K562 (cell line): ENCODE measurements around the gene NDOR1. TPM values are rescaled to one million over a fixed set of nuclear protein-coding genes. Genes with fewer than 3 reads are reported as not detected.

Experiments used
- FOXA3 ChIP-seq, 2 experiments: fragments of 450-650 bp in 1 of 2; sonication (generic) in 1 of 2; formaldehyde crosslinking; IDR thresholded peaks in 1 of 2; conservative IDR thresholded peaks in 1 of 2; 2 replicates each; pipeline versions ENCODE4 v1.4.0 to v1.8.0; 2020 to 2022; ENCODE audit warnings: mild to moderate bottlenecking in 2 of 2, missing genetic modification reagents in 1 of 2
- GTF2F1 ChIP-seq: IDR thresholded peaks from 2 replicates; pipeline ENCODE4 v1.6.1; 2011; ENCODE audit warnings: low read depth, low read length, improper control_type of control experiment
- MAZ ChIP-seq, 2 experiments: fragments of 450-650 bp in 1 of 2; sonication (generic) in 1 of 2; formaldehyde crosslinking; IDR thresholded peaks in 1 of 2; conservative IDR thresholded peaks in 1 of 2; 2 replicates each; pipeline versions ENCODE4 v1.4.0 to v1.5.0; 2020; ENCODE audit warnings: mild to moderate bottlenecking in 1 of 2, missing genetic modification reagents in 1 of 2
- MTA1 ChIP-seq: fragments of 450-650 bp; IDR thresholded peaks from 2 replicates; pipeline ENCODE4 v1.6.1; 2017; ENCODE audit warnings: borderline replicate concordance
- PCBP1 ChIP-seq: fragments of 200-400 bp; formaldehyde crosslinking; IDR thresholded peaks from 2 replicates; pipeline ENCODE4 v1.6.1; 2018; ENCODE audit warnings: mild to moderate bottlenecking, low read depth, low read length; ENCODE audit not compliant: poor library complexity, severe bottlenecking
- POLR2AphosphoS5 ChIP-seq: IDR thresholded peaks from 2 replicates; pipeline ENCODE4 v1.6.1; 2011; ENCODE audit warnings: mild to moderate bottlenecking, low read depth, low read length, moderate library complexity; ENCODE audit not compliant: control insufficient read depth, insufficient read depth
- RBBP5 ChIP-seq: fragments of 200-600 bp; sonication (generic); IDR thresholded peaks from 2 replicates; pipeline ENCODE4 v1.6.1; 2012; ENCODE audit warnings: borderline replicate concordance, mild to moderate bottlenecking, low read length, control low read depth, inconsistent platforms; ENCODE audit not compliant: insufficient read depth, poor library complexity, severe bottlenecking
- ZNF444 ChIP-seq: fragments of 250-450 bp; sonication (Bioruptor Pico); IDR thresholded peaks from 2 replicates; pipeline ENCODE4 v1.4.0; 2020; ENCODE audit warnings: mild to moderate bottlenecking, moderate library complexity
- polyA plus RNA-seq, 8 experiments: library from polyadenylated mRNA; depleted of rRNA in 4 of 8; stranded (reverse) in 5 of 8; unstranded in 3 of 8; fragments of >200 nt; fragmentation: Nextera tagmentation in 2 of 8; fragmentation: Illumina TruSeq in 1 of 8; extraction: Ambion mirVana in 2 of 8; extraction: Trizol in 1 of 8; gene quantifications; 2 replicates each; pipeline versions ENCODE4 v1.2.1 to v1.2.3, GENCODE V29; 2011 to 2014; ENCODE audit warnings: inconsistent platforms in 1 of 8, missing spikeins in 1 of 8
- total RNA-seq, 7 experiments: library from RNA; depleted of rRNA in 6 of 7; stranded (reverse); fragments of >200 nt in 6 of 7; fragmentation: Illumina TruSeq in 2 of 7; extraction: Trizol in 2 of 7; gene quantifications; 2 replicates each; pipeline versions ENCODE4 v1.2.1 to v1.2.3, GENCODE V29; 2011 to 2021; ENCODE audit warnings: low replicate concordance in 1 of 7
- TF ChIP-seq, protein P1 (sequence below), 2 experiments: fragments of 150-350 bp in 1 of 2; IDR thresholded peaks; 2 replicates each; pipeline ENCODE4 v1.6.1; 2012 to 2016; ENCODE audit warnings: low read depth in 2 of 2, low read length in 2 of 2, mild to moderate bottlenecking in 1 of 2, moderate library complexity in 1 of 2
- TF ChIP-seq, protein P2 (sequence below): fragments of 450-650 bp; IDR thresholded peaks from 2 replicates; pipeline ENCODE4 v1.6.1; 2016; ENCODE audit warnings: mild to moderate bottlenecking, moderate library complexity

The NDOR1 gene
- total and polyA plus RNA-seq, 9 of the 15 experiments (the other 6 are each of a cell fraction or from before 2014, with no cell fraction given): 0.06 to 36.9 (median 6.9) TPM

GRCh38 chr9:137236238-137236935, 30.9 kb downstream of the NDOR1 start (continued):
- TF ChIP-seq, protein P1, sequence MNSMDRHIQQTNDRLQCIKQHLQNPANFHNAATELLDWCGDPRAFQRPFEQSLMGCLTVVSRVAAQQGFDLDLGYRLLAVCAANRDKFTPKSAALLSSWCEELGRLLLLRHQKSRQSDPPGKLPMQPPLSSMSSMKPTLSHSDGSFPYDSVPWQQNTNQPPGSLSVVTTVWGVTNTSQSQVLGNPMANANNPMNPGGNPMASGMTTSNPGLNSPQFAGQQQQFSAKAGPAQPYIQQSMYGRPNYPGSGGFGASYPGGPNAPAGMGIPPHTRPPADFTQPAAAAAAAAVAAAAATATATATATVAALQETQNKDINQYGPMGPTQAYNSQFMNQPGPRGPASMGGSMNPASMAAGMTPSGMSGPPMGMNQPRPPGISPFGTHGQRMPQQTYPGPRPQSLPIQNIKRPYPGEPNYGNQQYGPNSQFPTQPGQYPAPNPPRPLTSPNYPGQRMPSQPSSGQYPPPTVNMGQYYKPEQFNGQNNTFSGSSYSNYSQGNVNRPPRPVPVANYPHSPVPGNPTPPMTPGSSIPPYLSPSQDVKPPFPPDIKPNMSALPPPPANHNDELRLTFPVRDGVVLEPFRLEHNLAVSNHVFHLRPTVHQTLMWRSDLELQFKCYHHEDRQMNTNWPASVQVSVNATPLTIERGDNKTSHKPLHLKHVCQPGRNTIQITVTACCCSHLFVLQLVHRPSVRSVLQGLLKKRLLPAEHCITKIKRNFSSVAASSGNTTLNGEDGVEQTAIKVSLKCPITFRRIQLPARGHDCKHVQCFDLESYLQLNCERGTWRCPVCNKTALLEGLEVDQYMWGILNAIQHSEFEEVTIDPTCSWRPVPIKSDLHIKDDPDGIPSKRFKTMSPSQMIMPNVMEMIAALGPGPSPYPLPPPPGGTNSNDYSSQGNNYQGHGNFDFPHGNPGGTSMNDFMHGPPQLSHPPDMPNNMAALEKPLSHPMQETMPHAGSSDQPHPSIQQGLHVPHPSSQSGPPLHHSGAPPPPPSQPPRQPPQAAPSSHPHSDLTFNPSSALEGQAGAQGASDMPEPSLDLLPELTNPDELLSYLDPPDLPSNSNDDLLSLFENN (IDR thresholded peaks at IDR 0.05; ENCODE audit: low read depth in 2 of 2, low read length in 2 of 2): peak in 1 of 2 experiments; percentile 72; a peak in 1 of 4 replicates
- peak; percentile 97 to 99 for TF ChIP-seq FOXA3 (CRISPR knock-in tag; conservative IDR thresholded peaks at IDR 0.05 in 1 of 2, IDR thresholded peaks at IDR 0.05 in 1 of 2)
- TF ChIP-seq MAZ (CRISPR knock-in tag; conservative IDR thresholded peaks at IDR 0.05 in 1 of 2, IDR thresholded peaks at IDR 0.05 in 1 of 2): peak; percentile 97 to 99
- TF ChIP-seq MTA1: 0 out of 2 replicates have a peak, but pooled peaks have one; percentile 20
- no peak for TF ChIP-seq GTF2F1
- peak; percentile 95 for TF ChIP-seq PCBP1
- peak; percentile 62 for TF ChIP-seq POLR2AphosphoS5
- no peak for TF ChIP-seq RBBP5
- TF ChIP-seq ZNF444 (CRISPR knock-in tag): no peak
- TF ChIP-seq, protein P2, sequence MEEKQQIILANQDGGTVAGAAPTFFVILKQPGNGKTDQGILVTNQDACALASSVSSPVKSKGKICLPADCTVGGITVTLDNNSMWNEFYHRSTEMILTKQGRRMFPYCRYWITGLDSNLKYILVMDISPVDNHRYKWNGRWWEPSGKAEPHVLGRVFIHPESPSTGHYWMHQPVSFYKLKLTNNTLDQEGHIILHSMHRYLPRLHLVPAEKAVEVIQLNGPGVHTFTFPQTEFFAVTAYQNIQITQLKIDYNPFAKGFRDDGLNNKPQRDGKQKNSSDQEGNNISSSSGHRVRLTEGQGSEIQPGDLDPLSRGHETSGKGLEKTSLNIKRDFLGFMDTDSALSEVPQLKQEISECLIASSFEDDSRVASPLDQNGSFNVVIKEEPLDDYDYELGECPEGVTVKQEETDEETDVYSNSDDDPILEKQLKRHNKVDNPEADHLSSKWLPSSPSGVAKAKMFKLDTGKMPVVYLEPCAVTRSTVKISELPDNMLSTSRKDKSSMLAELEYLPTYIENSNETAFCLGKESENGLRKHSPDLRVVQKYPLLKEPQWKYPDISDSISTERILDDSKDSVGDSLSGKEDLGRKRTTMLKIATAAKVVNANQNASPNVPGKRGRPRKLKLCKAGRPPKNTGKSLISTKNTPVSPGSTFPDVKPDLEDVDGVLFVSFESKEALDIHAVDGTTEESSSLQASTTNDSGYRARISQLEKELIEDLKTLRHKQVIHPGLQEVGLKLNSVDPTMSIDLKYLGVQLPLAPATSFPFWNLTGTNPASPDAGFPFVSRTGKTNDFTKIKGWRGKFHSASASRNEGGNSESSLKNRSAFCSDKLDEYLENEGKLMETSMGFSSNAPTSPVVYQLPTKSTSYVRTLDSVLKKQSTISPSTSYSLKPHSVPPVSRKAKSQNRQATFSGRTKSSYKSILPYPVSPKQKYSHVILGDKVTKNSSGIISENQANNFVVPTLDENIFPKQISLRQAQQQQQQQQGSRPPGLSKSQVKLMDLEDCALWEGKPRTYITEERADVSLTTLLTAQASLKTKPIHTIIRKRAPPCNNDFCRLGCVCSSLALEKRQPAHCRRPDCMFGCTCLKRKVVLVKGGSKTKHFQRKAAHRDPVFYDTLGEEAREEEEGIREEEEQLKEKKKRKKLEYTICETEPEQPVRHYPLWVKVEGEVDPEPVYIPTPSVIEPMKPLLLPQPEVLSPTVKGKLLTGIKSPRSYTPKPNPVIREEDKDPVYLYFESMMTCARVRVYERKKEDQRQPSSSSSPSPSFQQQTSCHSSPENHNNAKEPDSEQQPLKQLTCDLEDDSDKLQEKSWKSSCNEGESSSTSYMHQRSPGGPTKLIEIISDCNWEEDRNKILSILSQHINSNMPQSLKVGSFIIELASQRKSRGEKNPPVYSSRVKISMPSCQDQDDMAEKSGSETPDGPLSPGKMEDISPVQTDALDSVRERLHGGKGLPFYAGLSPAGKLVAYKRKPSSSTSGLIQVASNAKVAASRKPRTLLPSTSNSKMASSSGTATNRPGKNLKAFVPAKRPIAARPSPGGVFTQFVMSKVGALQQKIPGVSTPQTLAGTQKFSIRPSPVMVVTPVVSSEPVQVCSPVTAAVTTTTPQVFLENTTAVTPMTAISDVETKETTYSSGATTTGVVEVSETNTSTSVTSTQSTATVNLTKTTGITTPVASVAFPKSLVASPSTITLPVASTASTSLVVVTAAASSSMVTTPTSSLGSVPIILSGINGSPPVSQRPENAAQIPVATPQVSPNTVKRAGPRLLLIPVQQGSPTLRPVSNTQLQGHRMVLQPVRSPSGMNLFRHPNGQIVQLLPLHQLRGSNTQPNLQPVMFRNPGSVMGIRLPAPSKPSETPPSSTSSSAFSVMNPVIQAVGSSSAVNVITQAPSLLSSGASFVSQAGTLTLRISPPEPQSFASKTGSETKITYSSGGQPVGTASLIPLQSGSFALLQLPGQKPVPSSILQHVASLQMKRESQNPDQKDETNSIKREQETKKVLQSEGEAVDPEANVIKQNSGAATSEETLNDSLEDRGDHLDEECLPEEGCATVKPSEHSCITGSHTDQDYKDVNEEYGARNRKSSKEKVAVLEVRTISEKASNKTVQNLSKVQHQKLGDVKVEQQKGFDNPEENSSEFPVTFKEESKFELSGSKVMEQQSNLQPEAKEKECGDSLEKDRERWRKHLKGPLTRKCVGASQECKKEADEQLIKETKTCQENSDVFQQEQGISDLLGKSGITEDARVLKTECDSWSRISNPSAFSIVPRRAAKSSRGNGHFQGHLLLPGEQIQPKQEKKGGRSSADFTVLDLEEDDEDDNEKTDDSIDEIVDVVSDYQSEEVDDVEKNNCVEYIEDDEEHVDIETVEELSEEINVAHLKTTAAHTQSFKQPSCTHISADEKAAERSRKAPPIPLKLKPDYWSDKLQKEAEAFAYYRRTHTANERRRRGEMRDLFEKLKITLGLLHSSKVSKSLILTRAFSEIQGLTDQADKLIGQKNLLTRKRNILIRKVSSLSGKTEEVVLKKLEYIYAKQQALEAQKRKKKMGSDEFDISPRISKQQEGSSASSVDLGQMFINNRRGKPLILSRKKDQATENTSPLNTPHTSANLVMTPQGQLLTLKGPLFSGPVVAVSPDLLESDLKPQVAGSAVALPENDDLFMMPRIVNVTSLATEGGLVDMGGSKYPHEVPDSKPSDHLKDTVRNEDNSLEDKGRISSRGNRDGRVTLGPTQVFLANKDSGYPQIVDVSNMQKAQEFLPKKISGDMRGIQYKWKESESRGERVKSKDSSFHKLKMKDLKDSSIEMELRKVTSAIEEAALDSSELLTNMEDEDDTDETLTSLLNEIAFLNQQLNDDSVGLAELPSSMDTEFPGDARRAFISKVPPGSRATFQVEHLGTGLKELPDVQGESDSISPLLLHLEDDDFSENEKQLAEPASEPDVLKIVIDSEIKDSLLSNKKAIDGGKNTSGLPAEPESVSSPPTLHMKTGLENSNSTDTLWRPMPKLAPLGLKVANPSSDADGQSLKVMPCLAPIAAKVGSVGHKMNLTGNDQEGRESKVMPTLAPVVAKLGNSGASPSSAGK: no peak
